Pancreas (tissue), 10 donors: ENCODE results near the gene TBX21. TPM values are rescaled to one million over a fixed set of nuclear protein-coding genes. Genes with fewer than 3 reads are reported as not detected.

Experiments
- ATAC-seq, 4 donors: fragments of 200-7000 bp; cut with Tn5 transposase; one replicate each; pipeline versions ENCODE4 v1.8.0 to v1.9.1; 2020; ENCODE audit warnings: mild to moderate bottlenecking in 4 of 4, moderate library complexity in 4 of 4
- DNase-seq, 6 donors: peaks; one replicate each; pipeline ENCODE4 v3.0.0-alpha.2; 2020
- FAIRE-seq: peaks from 2 replicates; lab custom pipeline; 2012; peaks lifted over from hg19 to GRCh38; lab: Jason Lieb, UNC
- H3K27ac ChIP-seq, 4 donors: fragments of 200-600 bp; sonication (generic); 1 replicate in 3 of 4; 2 replicates in 1 of 4; pipeline versions ENCODE4 v1.5.0 to v1.8.0; 2020
- H3K27me3 ChIP-seq, 4 donors: fragments of 200-600 bp; one replicate each; pipeline ENCODE4 v1.8.0; 2021
- H3K36me3 ChIP-seq, 3 donors: fragments of 200-600 bp; sonication (generic) in 1 of 3; one replicate each; pipeline versions ENCODE4 v1.5.0 to v1.8.0; 2020 to 2021
- H3K4me1 ChIP-seq, 3 donors: fragments of 200-600 bp; one replicate each; pipeline ENCODE4 v1.8.0; 2021
- H3K4me3 ChIP-seq, 4 donors: fragments of 200-600 bp; sonication (generic) in 2 of 4; one replicate each; pipeline versions ENCODE4 v1.5.0 to v1.8.0; 2020 to 2021
- H3K9me3 ChIP-seq, 4 donors: fragments of 200-600 bp; one replicate each; pipeline ENCODE4 v1.8.0; 2021
- WGBS, 2 donors: extraction: QIAGEN DNeasy Blood & Tissue Kit; methylation state at CpG; one replicate each; pipeline ENCODE4 v1.1.7; 2013; 5-methylcytosine and 5-hydroxymethylcytosine counted together
- intact Hi-C, 3 donors: fragments of 100-400 bp; cut with DNase I; formaldehyde crosslinking; loops; one replicate each; pipeline versions ENCODE4 v1.11.1 to v1.14.2; 2022
- polyA plus RNA-seq, 2 donors: library from polyadenylated mRNA; stranded (reverse); fragments of 200-250 nt; gene quantifications; one replicate each; pipeline ENCODE4 v1.2.3, GENCODE V29; 2013
- total RNA-seq, 6 donors: library from RNA; stranded (reverse); fragmentation: NEBNext Ultra II Directional in 4 of 6; extraction: Animal tissue kit (Norgen Biotek cat#: 25700) in 4 of 6; gene quantifications; one replicate each; pipeline versions ENCODE4 v1.2.1 to v1.2.4, GENCODE V29; 2021 to 2023
- TF ChIP-seq, protein P1 (sequence below), 4 donors: fragments of 200-600 bp; sonication (generic) in 3 of 4; IDR thresholded peaks; one replicate each; pipeline versions ENCODE4 v1.5.0 to v1.8.0; 2021; ENCODE audit warnings: antibody characterized with exemption in 4 of 4
- donor health status: healthy with polysubstance abuse.
- donor health status: DM: no; HTN: no; CAD: no; lungs with moderate emphysema.
- donor health status: DM: no; HTN: no; CAD: no.
- donor health status: control.
- donor health status: control.
- donor health status: Bipolar disorder and iron deficiency.
- donor health status: DM: yes; HTN: yes; CAD: no.
- donor health status: DM: no; HTN: no; CAD: no.
- donor health status: DM: no; HTN: no; CAD: no.
- donor health status: DM: yes; HTN: yes; CAD: no.

The TBX21 gene
- under 1 TPM in 5 of 6 donors, not detected in 1; 0.16 to 0.40 (median 0.19) TPM for total RNA-seq
- polyA plus RNA-seq: under 1 TPM in 1 of 2 donors, not detected in 1; 0.09 TPM

DNA sequence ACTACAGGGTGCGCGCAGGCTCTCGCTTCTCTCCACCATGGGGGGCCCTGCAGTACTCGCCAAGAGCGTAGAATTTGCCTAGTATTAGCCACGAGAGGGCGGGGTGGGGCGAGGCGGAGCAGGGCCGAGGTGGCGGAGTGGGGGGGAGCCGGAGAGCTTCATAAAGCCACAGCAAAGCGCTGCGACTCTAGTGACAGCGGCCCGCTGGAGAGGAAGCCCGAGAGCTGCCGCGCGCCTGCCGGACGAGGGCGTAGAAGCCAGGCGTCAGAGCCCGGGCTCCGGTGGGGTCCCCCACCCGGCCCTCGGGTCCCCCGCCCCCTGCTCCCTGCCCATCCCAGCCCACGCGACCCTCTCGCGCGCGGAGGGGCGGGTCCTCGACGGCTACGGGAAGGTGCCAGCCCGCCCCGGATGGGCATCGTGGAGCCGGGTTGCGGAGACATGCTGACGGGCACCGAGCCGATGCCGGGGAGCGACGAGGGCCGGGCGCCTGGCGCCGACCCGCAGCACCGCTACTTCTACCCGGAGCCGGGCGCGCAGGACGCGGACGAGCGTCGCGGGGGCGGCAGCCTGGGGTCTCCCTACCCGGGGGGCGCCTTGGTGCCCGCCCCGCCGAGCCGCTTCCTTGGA is at the start of gene TBX21:
Gene TBX21 (plus strand): TSS at position 190 of the 627 bp plus-strand sequence. CDS start 219 bp downstream, at position 409.
- Histone ChIP-seq H3K4me3 (peak within 1 kb of the TSS; percentile 10 to 51 (median 18)), H3K27me3 (peaks cover 0 to 11% (median 3%) of the 10 kb centered on the region in 4 donors), H3K4me1 (no peaks in the 10 kb centered on the region), H3K27ac (no peak within 1 kb of the TSS), H3K36me3 (no peaks in the 10 kb centered on the region), H3K9me3 (no peaks in the 10 kb centered on the region)
- ATAC-seq (peak; percentile 76 to 95 (median 87)), FAIRE-seq (no peak), DNase-seq (peak; percentile 40 to 79 (median 58))
- 1 to 2% methylated on average over 34 to 73 of the region's 73 CpGs for WGBS, 2 donors
- TF ChIP-seq, protein P1, sequence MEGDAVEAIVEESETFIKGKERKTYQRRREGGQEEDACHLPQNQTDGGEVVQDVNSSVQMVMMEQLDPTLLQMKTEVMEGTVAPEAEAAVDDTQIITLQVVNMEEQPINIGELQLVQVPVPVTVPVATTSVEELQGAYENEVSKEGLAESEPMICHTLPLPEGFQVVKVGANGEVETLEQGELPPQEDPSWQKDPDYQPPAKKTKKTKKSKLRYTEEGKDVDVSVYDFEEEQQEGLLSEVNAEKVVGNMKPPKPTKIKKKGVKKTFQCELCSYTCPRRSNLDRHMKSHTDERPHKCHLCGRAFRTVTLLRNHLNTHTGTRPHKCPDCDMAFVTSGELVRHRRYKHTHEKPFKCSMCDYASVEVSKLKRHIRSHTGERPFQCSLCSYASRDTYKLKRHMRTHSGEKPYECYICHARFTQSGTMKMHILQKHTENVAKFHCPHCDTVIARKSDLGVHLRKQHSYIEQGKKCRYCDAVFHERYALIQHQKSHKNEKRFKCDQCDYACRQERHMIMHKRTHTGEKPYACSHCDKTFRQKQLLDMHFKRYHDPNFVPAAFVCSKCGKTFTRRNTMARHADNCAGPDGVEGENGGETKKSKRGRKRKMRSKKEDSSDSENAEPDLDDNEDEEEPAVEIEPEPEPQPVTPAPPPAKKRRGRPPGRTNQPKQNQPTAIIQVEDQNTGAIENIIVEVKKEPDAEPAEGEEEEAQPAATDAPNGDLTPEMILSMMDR (IDR thresholded peaks at IDR 0.05): no peak
- intact Hi-C loops: no loop called here

DNA sequence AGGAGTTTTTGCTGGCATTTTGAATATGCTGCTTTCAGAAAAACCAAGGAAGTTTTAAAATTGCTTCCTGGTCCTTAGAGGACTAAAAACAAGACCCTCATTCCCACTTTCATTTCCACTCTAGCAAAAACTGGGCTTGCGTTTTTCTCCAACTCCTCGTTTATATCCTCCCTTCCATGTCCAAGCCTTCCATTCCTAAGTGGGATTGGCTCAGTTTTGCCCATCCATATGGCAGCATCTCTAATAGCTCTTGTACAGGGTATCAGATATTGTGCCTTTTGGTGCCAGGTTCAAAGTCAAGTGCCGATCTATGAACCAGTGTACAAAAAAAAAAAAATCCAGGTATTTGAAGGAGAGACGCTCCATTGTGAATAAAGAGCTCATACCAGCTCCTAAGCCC is 49.0 kb upstream of the TBX21 start:
- Histone ChIP-seq H3K27ac (no peak overlapping the region), H3K4me3 (no peak overlapping the region), H3K36me3 (peaks cover 6 to 32% (median 19%) of the 10 kb centered on the region in 3 donors), H3K9me3 (no peaks in the 10 kb centered on the region), H3K4me1 (peaks cover 0 to 6% (median 0%) of the 10 kb centered on the region in 3 donors), H3K27me3 (no peaks in the 10 kb centered on the region)
- 95% methylated on average over 4 of the region's 4 CpGs for WGBS, 2 donors
- DNase-seq (no peak), ATAC-seq (no peak), FAIRE-seq (no peak)
- TF ChIP-seq, protein P1 (IDR thresholded peaks at IDR 0.05): no peak
- intact Hi-C loops: no loop called here

GRCh38 chr17:47684535-47685193 is 48.4 kb upstream of the TBX21 start:
- H3K9me3 ChIP-seq: no peaks in the 10 kb centered on the region
- FAIRE-seq (no peak), DNase-seq (no peak), ATAC-seq (no peak)
- TF ChIP-seq, protein P1 (IDR thresholded peaks at IDR 0.05): no peak
- 90 to 93% methylated on average over 4 of the region's 4 CpGs for WGBS, 2 donors
- no peak overlapping the region for H3K27ac ChIP-seq
- peaks cover 0 to 6% (median 0%) of the 10 kb centered on the region in 3 donors for H3K4me1 ChIP-seq
- H3K36me3 ChIP-seq: peaks cover 3 to 28% (median 15%) of the 10 kb centered on the region in 3 donors
- no peaks in the 10 kb centered on the region for H3K27me3 ChIP-seq
- intact Hi-C loops: no loop called here
- no peak overlapping the region for H3K4me3 ChIP-seq

DNA sequence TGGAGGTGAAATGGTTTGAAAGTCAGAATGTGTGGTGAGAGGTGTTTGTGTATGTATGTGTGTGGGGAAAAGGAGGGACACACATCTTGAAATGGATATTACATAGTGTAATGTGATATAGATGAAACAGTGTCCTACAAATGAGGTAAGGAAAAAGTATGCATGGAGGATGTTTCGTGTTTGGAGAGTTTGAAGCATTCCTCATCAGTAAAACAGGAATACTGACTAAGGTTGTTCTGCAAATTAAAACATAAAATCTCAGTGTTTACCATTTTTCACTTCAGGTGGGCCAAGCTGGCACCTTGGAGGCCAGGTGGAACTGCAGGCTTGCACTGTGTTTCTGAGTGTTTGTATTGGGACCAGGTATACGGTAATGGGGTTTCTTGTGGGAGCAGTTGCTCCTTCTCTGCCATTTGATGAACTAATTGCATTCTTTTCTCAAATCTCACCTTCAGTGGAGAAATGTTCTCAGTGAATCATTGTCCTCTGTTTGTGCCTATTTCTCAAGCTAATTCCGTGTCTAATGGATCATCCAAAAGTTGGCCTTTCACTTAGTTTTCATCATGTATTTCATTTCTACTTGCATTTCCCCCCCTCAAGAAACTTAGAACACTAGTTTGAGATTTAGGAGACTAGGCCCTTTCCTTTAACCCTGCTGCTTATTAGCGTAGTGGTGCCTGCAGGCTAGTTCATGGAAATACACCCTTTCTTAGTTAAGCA is 47.3 kb upstream of the TBX21 start:
- no peak for ATAC-seq
- Histone ChIP-seq H3K4me3 (no peak overlapping the region), H3K4me1 (peaks cover 0 to 6% (median 0%) of the 10 kb centered on the region in 3 donors), H3K36me3 (peaks cover 3 to 18% (median 8%) of the 10 kb centered on the region in 3 donors), H3K27ac (no peak overlapping the region), H3K27me3 (no peaks in the 10 kb centered on the region), H3K9me3 (no peaks in the 10 kb centered on the region)
- DNase-seq: no peak
- intact Hi-C loops: no loop called here
- WGBS, 2 donors: 89 to 94% methylated on average over 4 of the region's 4 CpGs
- no peak for FAIRE-seq
- TF ChIP-seq, protein P1 (IDR thresholded peaks at IDR 0.05): no peak
